ENCODE data around the gene CCDC201. TPM values are rescaled to one million over a fixed set of nuclear protein-coding genes. Genes with fewer than 3 reads are reported as not detected.
A peak's percentile ranks its signal among the peaks of the same experiment; 100 is the strongest.

CCDC201 gene
- total RNA-seq, 1 donor from 2014 or later = under 0.01 TPM

DNA sequence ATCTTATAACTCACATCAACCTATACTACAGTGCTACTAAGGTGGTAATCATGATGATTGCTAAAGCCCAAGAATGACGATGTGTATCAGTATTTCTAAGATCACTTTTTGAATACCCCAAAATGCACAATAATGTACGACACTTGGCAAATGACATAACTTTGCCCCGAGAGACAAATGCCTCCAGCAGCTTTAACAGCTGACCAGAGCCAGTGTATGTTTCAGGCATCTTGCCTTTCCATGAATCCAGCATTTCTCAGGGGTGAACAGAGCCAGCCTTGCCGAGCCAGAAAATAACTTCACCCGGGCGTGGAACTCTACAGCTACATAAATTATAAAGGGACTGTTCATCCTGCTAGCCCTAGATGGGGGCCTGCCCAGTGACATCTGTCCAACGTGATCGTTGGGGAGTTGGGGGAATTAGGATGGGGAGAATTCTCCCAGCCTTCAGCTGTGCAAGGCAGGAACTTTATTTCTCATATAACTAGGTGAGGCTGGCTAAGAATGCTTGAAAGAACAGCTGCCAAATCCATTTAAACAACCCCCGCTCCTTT is 46.4 kb upstream of the CCDC201 start:
- DNase-seq (ENCODE audit: low read depth) (no peak), FAIRE-seq (no peak)
- no peaks in the 10 kb centered on the region for H3K36me3 ChIP-seq (ENCODE audit: control insufficient read depth, insufficient read depth, low read length)
- TF ChIP-seq, protein P1, sequence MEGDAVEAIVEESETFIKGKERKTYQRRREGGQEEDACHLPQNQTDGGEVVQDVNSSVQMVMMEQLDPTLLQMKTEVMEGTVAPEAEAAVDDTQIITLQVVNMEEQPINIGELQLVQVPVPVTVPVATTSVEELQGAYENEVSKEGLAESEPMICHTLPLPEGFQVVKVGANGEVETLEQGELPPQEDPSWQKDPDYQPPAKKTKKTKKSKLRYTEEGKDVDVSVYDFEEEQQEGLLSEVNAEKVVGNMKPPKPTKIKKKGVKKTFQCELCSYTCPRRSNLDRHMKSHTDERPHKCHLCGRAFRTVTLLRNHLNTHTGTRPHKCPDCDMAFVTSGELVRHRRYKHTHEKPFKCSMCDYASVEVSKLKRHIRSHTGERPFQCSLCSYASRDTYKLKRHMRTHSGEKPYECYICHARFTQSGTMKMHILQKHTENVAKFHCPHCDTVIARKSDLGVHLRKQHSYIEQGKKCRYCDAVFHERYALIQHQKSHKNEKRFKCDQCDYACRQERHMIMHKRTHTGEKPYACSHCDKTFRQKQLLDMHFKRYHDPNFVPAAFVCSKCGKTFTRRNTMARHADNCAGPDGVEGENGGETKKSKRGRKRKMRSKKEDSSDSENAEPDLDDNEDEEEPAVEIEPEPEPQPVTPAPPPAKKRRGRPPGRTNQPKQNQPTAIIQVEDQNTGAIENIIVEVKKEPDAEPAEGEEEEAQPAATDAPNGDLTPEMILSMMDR (IDR thresholded peaks at IDR 0.05; ENCODE audit: insufficient read depth, low read length, severe bottlenecking) = no peak
- no peak overlapping the region for H3K4me3 ChIP-seq (ENCODE audit: low read depth, low read length)
- H3K27me3 ChIP-seq (ENCODE audit: control insufficient read depth, insufficient read depth, low read length) = peaks cover 18% of the 10 kb centered on the region

DNA sequence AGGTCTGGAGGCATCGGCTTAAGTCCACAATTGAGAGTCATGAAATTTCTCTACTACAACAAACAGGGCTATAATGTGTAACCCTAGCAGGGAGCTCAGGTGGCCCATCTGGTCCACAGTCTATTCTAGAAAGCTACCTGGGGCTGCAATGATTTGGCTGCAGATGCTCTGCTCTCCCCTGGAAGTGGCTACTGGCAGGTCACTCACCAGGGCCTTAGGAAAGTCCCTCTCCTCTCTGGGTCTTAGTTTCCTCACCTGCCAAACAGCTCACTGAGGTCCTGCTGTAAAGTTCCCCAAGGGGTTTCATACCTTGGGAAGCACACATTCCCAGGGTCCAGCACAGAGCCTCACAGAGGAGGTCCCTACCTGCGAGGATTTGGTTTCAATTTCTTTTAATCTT is 45.7 kb upstream of the CCDC201 start:
- FAIRE-seq (no peak), DNase-seq (ENCODE audit: low read depth) (no peak)
- H3K27me3 ChIP-seq (ENCODE audit: control insufficient read depth, insufficient read depth, low read length) = peaks cover 18% of the 10 kb centered on the region
- TF ChIP-seq, protein P1 (IDR thresholded peaks at IDR 0.05; ENCODE audit: insufficient read depth, low read length, severe bottlenecking) = no peak
- no peak overlapping the region for H3K4me3 ChIP-seq (ENCODE audit: low read depth, low read length)
- H3K36me3 ChIP-seq (ENCODE audit: control insufficient read depth, insufficient read depth, low read length) = no peaks in the 10 kb centered on the region

DNA sequence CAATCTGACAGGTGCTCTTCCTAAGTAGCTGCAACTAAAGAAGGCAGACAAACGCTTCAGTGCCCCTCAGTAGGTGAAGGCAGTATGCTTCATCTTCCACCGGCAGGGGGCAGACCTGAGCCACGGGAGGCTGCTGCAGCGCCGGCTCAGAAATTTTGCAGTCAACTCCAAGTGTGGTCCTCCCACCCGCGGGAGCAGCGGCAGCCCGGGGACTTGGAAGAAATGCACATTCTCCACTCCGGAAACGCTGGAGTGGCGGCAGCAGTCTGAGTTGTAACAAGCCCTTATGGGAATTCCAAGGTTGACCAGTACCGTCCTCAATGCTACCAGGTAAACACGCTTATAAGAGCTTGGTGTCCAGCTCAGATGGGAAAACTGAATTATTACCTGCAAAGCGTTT is 44.8 kb upstream of the CCDC201 start:
- Histone ChIP-seq H3K36me3 (ENCODE audit: control insufficient read depth, insufficient read depth, low read length) (no peaks in the 10 kb centered on the region), H3K27me3 (ENCODE audit: control insufficient read depth, insufficient read depth, low read length) (peaks cover 18% of the 10 kb centered on the region), H3K4me3 (ENCODE audit: low read depth, low read length) (no peak overlapping the region)
- TF ChIP-seq, protein P1 (IDR thresholded peaks at IDR 0.05; ENCODE audit: insufficient read depth, low read length, severe bottlenecking) = peak; percentile 93
- DNase-seq (ENCODE audit: low read depth) (peak; percentile 42), FAIRE-seq (no peak)

DNA sequence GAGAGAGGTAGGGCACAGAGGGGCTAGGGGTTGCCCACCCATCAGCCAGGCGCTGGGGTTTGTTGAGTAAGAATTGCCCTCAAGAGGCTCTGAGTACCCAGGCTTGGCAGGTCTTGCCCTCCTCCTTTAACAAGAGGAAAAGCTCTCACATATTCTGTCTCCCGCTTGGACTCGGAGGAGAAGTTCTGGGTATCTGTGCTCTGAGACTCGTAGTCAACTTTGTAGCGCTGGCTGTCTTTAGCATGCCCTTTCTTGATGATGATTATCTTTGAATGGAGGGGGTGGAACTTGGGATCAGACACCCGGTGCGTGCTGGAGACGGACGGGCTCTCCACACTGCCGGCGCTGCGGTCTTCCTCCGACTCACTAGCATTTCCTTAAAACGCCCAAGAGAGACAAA is 44.2 kb upstream of the CCDC201 start:
- no peak overlapping the region for H3K4me3 ChIP-seq (ENCODE audit: low read depth, low read length)
- FAIRE-seq (no peak), DNase-seq (ENCODE audit: low read depth) (no peak)
- TF ChIP-seq, protein P1 (IDR thresholded peaks at IDR 0.05; ENCODE audit: insufficient read depth, low read length, severe bottlenecking) = no peak
- no peaks in the 10 kb centered on the region for H3K36me3 ChIP-seq (ENCODE audit: control insufficient read depth, insufficient read depth, low read length)
- peaks cover 18% of the 10 kb centered on the region for H3K27me3 ChIP-seq (ENCODE audit: control insufficient read depth, insufficient read depth, low read length)

DNA sequence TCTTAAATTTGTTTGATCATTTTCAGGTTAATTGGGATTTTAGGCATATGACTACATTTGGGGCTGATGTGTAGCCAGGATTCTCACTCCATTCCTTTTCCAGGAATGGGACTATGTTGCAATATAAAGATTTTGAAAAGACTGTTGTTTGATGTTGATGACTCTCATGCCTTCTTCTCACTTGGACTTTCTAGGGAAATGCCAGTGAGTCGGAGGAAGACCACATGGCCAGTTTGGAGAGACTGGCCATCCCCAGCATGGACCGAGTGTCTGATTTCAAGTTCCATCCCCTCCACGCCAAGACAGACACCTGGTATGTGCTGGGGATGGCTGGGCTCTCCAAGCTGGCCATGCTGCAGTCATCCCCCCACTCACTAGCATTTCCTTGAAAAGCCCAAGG is 42.7 kb upstream of the CCDC201 start:
- DNase-seq (ENCODE audit: low read depth) (no peak), FAIRE-seq (no peak)
- no peak overlapping the region for H3K4me3 ChIP-seq (ENCODE audit: low read depth, low read length)
- peaks cover 18% of the 10 kb centered on the region for H3K27me3 ChIP-seq (ENCODE audit: control insufficient read depth, insufficient read depth, low read length)
- H3K36me3 ChIP-seq (ENCODE audit: control insufficient read depth, insufficient read depth, low read length) = no peaks in the 10 kb centered on the region
- TF ChIP-seq, protein P1 (IDR thresholded peaks at IDR 0.05; ENCODE audit: insufficient read depth, low read length, severe bottlenecking) = no peak

DNA sequence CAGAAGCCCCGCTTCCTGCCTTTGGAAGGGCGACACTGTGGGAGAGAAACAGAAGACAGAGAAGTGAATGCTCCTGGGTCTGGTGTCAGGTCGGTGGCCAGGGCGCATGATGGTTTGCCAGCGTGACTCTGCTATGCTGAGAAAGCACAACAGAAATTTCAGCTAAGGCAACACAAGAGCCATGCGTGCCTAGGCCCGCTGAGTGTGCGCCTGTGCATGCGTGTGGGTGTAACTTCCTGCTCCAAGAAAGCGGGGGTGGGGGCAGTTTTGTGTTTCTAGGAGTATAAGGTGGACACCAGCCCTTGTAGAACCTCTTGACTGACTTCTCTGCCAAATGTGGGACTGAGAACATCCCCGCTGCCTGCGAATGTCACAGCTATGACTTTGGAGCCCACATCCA is 42.0 kb upstream of the CCDC201 start:
- H3K27me3 ChIP-seq (ENCODE audit: control insufficient read depth, insufficient read depth, low read length) = peaks cover 14% of the 10 kb centered on the region
- H3K4me3 ChIP-seq (ENCODE audit: low read depth, low read length) = no peak overlapping the region
- TF ChIP-seq, protein P1 (IDR thresholded peaks at IDR 0.05; ENCODE audit: insufficient read depth, low read length, severe bottlenecking) = no peak
- no peak for FAIRE-seq
- H3K36me3 ChIP-seq (ENCODE audit: control insufficient read depth, insufficient read depth, low read length) = no peaks in the 10 kb centered on the region
- DNase-seq (ENCODE audit: low read depth) = no peak
